A549 (cell line): ENCODE data around the gene ZBTB43. TPM values are rescaled to one million over a fixed set of nuclear protein-coding genes. Genes with fewer than 3 reads are reported as not detected.

Source experiments
- ATAC-seq, 2 experiments: fragments of 200-7000 bp in 1 of 2; fragments of >200 bp in 1 of 2; cut with Nextera tagmentation in 1 of 2; cut with Tn5 transposase in 1 of 2; 3 replicates each; pipeline versions ENCODE4 v1.8.0 to v1.9.1; 2018 to 2020; ENCODE audit warnings: mild to moderate bottlenecking in 1 of 2, moderate library complexity in 1 of 2
- CTCF ChIA-PET: fragments of 300-600 bp; sonication (Branson Sonifier 250); formaldehyde crosslinking; extraction: SDS; loops from one replicate; lab custom pipeline; 2021; ENCODE audit warnings: antibody characterized with exemption, inconsistent platforms; lab: Yijun Ruan, JAX
- POLR2A ChIA-PET: fragments of 350-600 bp; formaldehyde crosslinking; extraction: SDS; loops from one replicate; lab custom pipeline; 2021; ENCODE audit warnings: antibody characterized with exemption, inconsistent platforms; lab: Yijun Ruan, JAX
- DNase-seq, 2 experiments: peaks; one replicate each; pipeline versions ENCODE4 v3.0.0 to v3.0.0-alpha.2; 2011 to 2016; ENCODE audit warnings: low read depth in 1 of 2, low spot score in 1 of 2
- FAIRE-seq: peaks from 2 replicates; lab custom pipeline; 2011; peaks lifted over from hg19 to GRCh38; lab: Jason Lieb, UNC
- H3K27ac ChIP-seq, 2 experiments: fragments of >200 bp; sonication (Bioruptor Twin); formaldehyde crosslinking; 3 replicates each; pipeline ENCODE4 v1.5.1; 2016 to 2017
- H3K4me1 ChIP-seq: fragments of >200 bp; sonication (Bioruptor Twin); formaldehyde crosslinking; 3 replicates; pipeline ENCODE4 v1.6.1; 2016
- H3K4me2 ChIP-seq: fragments of >200 bp; sonication (Bioruptor Twin); formaldehyde crosslinking; 3 replicates; pipeline ENCODE4 v1.6.1; 2016
- H3K4me3 ChIP-seq: fragments of >200 bp; sonication (Bioruptor Twin); formaldehyde crosslinking; 3 replicates; pipeline ENCODE4 v1.5.1; 2016
- H3K9me3 ChIP-seq: fragments of >200 bp; sonication (Bioruptor Twin); formaldehyde crosslinking; 3 replicates; pipeline ENCODE4 v1.6.1; 2016
- CEBPB ChIP-seq, 2 experiments: fragments of >200 bp in 1 of 2; sonication (Bioruptor Twin) in 1 of 2; formaldehyde crosslinking in 1 of 2; IDR thresholded peaks; 2 replicates each; pipeline ENCODE4 v1.6.1; 2012 to 2016
- ESRRA ChIP-seq: fragments of 150-350 bp; IDR thresholded peaks from 2 replicates; pipeline ENCODE4 v1.6.1; 2014; ENCODE audit warnings: mild to moderate bottlenecking, low read length, borderline replicate concordance
- FOXS1 ChIP-seq: fragments of 250-450 bp; sonication (Bioruptor Pico); IDR thresholded peaks from 2 replicates; pipeline ENCODE4 v1.5.0; 2020; ENCODE audit warnings: mild to moderate bottlenecking, moderate library complexity
- GATA3 ChIP-seq: IDR thresholded peaks from 2 replicates; pipeline ENCODE4 v1.6.1; 2012; ENCODE audit warnings: borderline replicate concordance
- HDAC2 ChIP-seq: fragments of 200-600 bp; sonication (generic); IDR thresholded peaks from 2 replicates; pipeline ENCODE4 v1.6.1; 2016
- HOXB13 ChIP-seq: fragments of 250-450 bp; sonication (Bioruptor Pico); IDR thresholded peaks from 2 replicates; pipeline ENCODE4 v1.5.0; 2020; ENCODE audit warnings: low read depth, mild to moderate bottlenecking, moderate library complexity
- JUN ChIP-seq, 2 experiments: fragments of >200 bp; sonication (Bioruptor Twin); formaldehyde crosslinking; IDR thresholded peaks; 2 replicates in 1 of 2; 3 replicates in 1 of 2; pipeline ENCODE4 v1.6.1; 2016 to 2017
- JUNB ChIP-seq: fragments of >200 bp; sonication (Bioruptor Twin); formaldehyde crosslinking; IDR thresholded peaks from 2 replicates; pipeline ENCODE4 v1.6.1; 2016
- KDM1A ChIP-seq: fragments of 200-600 bp; sonication (generic); IDR thresholded peaks from 2 replicates; pipeline ENCODE4 v1.6.1; 2016; ENCODE audit warnings: low read depth, mild to moderate bottlenecking
- KDM5A ChIP-seq: fragments of 200-600 bp; sonication (generic); IDR thresholded peaks from 2 replicates; pipeline ENCODE4 v1.6.1; 2016; ENCODE audit warnings: antibody characterized with exemption, mild to moderate bottlenecking
- PHF8 ChIP-seq: fragments of 200-600 bp; sonication (generic); IDR thresholded peaks from 2 replicates; pipeline ENCODE4 v1.6.1; 2016; ENCODE audit warnings: low read depth, mild to moderate bottlenecking, antibody characterized with exemption, moderate library complexity, borderline replicate concordance
- RAD21 ChIP-seq, 2 experiments: fragments of >200 bp in 1 of 2; sonication (Bioruptor Twin) in 1 of 2; formaldehyde crosslinking in 1 of 2; IDR thresholded peaks in 1 of 2; conservative IDR thresholded peaks in 1 of 2; 2 replicates in 1 of 2; 3 replicates in 1 of 2; pipeline ENCODE4 v1.6.1; 2012 to 2018; ENCODE audit warnings: inconsistent platforms in 1 of 2
- RFX5 ChIP-seq: fragments of 450-650 bp; IDR thresholded peaks from 2 replicates; pipeline ENCODE4 v1.7.1; 2014; ENCODE audit warnings: antibody characterized with exemption, mild to moderate bottlenecking, moderate library complexity
- TFCP2L1 ChIP-seq: fragments of 250-450 bp; sonication (Bioruptor Pico); IDR thresholded peaks from 2 replicates; pipeline ENCODE4 v1.5.0; 2021; ENCODE audit warnings: mild to moderate bottlenecking
- ZFP36 ChIP-seq: fragments of 450-650 bp; IDR thresholded peaks from 2 replicates; pipeline ENCODE4 v1.6.1; 2014; ENCODE audit warnings: borderline replicate concordance; ENCODE audit not compliant: partially characterized antibody
- ZSCAN20 ChIP-seq: fragments of 250-450 bp; sonication (Bioruptor Pico); IDR thresholded peaks from 2 replicates; pipeline ENCODE4 v1.8.0; 2022; ENCODE audit warnings: mild to moderate bottlenecking, moderate library complexity
- WGBS: methylation state at CpG from one replicate; pipeline ENCODE4 v1.1.6; 2017; ENCODE audit errors: missing lambda C conversion rate; 5-methylcytosine and 5-hydroxymethylcytosine counted together
- polyA plus RNA-seq, 4 experiments: library from polyadenylated mRNA; depleted of rRNA in 3 of 4; stranded (reverse); fragments of >200 nt; fragmentation: RNase III in 1 of 4; extraction: RNeasy Plus Mini Kit Qiagen cat#74134 plus additional on column Dnase treatment in 1 of 4; gene quantifications; 2 replicates in 3 of 4; 3 replicates in 1 of 4; pipeline ENCODE4 v1.2.3, GENCODE V29; 2011 to 2017
- TF ChIP-seq, protein P1 (sequence below): IDR thresholded peaks from 2 replicates; pipeline ENCODE4 v1.6.1; 2012; ENCODE audit warnings: low read depth, borderline replicate concordance
- TF ChIP-seq, protein P2 (sequence below): fragments of >200 bp; sonication (Bioruptor Twin); formaldehyde crosslinking; IDR thresholded peaks from 3 replicates; pipeline ENCODE4 v1.5.1; 2016
- TF ChIP-seq, protein P3 (sequence below): fragments of 200-600 bp; sonication (generic); IDR thresholded peaks from 2 replicates; pipeline ENCODE4 v1.6.1; 2016; ENCODE audit warnings: antibody characterized with exemption, mild to moderate bottlenecking, moderate library complexity
- TF ChIP-seq, protein P4 (sequence below): fragments of >200 bp; sonication (Bioruptor Twin); formaldehyde crosslinking; IDR thresholded peaks from 2 replicates; pipeline ENCODE4 v1.6.1; 2016
- TF ChIP-seq, protein P5 (sequence below): fragments of 450-650 bp; IDR thresholded peaks from 2 replicates; pipeline ENCODE4 v1.6.1; 2014; ENCODE audit warnings: antibody characterized with exemption
- TF ChIP-seq, protein P6 (sequence below): fragments of 250-450 bp; sonication (Bioruptor Pico); IDR thresholded peaks from 2 replicates; pipeline ENCODE4 v1.5.0; 2020; ENCODE audit warnings: low read depth, mild to moderate bottlenecking, moderate library complexity
- TF ChIP-seq, protein P7 (sequence below): fragments of >200 bp; sonication (Bioruptor Twin); formaldehyde crosslinking; IDR thresholded peaks from 3 replicates; pipeline ENCODE4 v1.6.1; 2016

The ZBTB43 gene
- polyA plus RNA-seq, 2 of the 4 experiments (the other 2 are of a cell fraction), result 7.7 to 11.7 TPM

DNA sequence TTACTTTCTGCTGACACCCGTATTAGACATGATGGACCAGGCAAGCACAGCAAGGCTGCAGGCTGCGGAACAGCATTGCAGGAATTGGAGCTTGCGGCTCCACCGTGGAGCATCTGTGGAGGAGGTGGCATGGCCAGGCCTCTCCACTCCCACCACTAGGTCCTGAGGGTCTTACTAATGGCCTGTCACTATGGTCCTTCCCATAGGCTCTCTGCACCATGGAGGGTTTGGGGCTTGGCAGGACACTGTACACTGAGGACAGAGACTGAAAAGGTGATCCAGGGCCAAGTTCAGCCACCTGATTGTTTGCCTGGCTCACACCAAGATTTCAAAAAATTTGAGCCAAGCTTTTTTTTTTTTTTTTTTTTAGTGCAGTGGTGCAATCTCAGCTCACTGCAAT lies 14.3 kb upstream of the ZBTB43 start:
- 86% methylated on average over 4 of the region's 4 CpGs for WGBS
- H3K27ac ChIP-seq, result peak overlapping the region; percentile 73 to 90; a peak in 5 of 6 replicates
- DNase-seq (no peak), ATAC-seq (no peak), FAIRE-seq (no peak)
- peak overlapping the region; percentile 65; the same call in 1 of the 3 replicates for H3K4me2 ChIP-seq
- H3K9me3 ChIP-seq, result peaks cover 3% of the 10 kb centered on the region; the same call in 1 of the 3 replicates
- TF ChIP-seq JUNB, result no peak
- TF ChIP-seq ESRRA, result no peak
- no peak for TF ChIP-seq RAD21 (conservative IDR thresholded peaks at IDR 0.05 in 1 of 2, IDR thresholded peaks at IDR 0.05 in 1 of 2)
- TF ChIP-seq, protein P1, sequence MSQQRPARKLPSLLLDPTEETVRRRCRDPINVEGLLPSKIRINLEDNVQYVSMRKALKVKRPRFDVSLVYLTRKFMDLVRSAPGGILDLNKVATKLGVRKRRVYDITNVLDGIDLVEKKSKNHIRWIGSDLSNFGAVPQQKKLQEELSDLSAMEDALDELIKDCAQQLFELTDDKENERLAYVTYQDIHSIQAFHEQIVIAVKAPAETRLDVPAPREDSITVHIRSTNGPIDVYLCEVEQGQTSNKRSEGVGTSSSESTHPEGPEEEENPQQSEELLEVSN, result no peak
- no peak for TF ChIP-seq FOXS1 (CRISPR knock-in tag)
- no peak for TF ChIP-seq PHF8
- TF ChIP-seq KDM5A, result no peak
- TF ChIP-seq ZSCAN20, result no peak
- TF ChIP-seq ZFP36, result no peak
- TF ChIP-seq, protein P2, sequence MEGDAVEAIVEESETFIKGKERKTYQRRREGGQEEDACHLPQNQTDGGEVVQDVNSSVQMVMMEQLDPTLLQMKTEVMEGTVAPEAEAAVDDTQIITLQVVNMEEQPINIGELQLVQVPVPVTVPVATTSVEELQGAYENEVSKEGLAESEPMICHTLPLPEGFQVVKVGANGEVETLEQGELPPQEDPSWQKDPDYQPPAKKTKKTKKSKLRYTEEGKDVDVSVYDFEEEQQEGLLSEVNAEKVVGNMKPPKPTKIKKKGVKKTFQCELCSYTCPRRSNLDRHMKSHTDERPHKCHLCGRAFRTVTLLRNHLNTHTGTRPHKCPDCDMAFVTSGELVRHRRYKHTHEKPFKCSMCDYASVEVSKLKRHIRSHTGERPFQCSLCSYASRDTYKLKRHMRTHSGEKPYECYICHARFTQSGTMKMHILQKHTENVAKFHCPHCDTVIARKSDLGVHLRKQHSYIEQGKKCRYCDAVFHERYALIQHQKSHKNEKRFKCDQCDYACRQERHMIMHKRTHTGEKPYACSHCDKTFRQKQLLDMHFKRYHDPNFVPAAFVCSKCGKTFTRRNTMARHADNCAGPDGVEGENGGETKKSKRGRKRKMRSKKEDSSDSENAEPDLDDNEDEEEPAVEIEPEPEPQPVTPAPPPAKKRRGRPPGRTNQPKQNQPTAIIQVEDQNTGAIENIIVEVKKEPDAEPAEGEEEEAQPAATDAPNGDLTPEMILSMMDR, result no peak
- TF ChIP-seq, protein P3, sequence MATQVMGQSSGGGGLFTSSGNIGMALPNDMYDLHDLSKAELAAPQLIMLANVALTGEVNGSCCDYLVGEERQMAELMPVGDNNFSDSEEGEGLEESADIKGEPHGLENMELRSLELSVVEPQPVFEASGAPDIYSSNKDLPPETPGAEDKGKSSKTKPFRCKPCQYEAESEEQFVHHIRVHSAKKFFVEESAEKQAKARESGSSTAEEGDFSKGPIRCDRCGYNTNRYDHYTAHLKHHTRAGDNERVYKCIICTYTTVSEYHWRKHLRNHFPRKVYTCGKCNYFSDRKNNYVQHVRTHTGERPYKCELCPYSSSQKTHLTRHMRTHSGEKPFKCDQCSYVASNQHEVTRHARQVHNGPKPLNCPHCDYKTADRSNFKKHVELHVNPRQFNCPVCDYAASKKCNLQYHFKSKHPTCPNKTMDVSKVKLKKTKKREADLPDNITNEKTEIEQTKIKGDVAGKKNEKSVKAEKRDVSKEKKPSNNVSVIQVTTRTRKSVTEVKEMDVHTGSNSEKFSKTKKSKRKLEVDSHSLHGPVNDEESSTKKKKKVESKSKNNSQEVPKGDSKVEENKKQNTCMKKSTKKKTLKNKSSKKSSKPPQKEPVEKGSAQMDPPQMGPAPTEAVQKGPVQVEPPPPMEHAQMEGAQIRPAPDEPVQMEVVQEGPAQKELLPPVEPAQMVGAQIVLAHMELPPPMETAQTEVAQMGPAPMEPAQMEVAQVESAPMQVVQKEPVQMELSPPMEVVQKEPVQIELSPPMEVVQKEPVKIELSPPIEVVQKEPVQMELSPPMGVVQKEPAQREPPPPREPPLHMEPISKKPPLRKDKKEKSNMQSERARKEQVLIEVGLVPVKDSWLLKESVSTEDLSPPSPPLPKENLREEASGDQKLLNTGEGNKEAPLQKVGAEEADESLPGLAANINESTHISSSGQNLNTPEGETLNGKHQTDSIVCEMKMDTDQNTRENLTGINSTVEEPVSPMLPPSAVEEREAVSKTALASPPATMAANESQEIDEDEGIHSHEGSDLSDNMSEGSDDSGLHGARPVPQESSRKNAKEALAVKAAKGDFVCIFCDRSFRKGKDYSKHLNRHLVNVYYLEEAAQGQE, result no peak
- TF ChIP-seq CEBPB (IDR thresholded peaks at IDR 0.05), result no peak
- TF ChIP-seq JUN (IDR thresholded peaks at IDR 0.05), result no peak
- no peak for TF ChIP-seq TFCP2L1 (CRISPR knock-in tag)
- TF ChIP-seq HDAC2, result no peak
- H3K4me1 ChIP-seq, result peaks cover 59% of the 10 kb centered on the region
- CTCF ChIA-PET, result interaction anchor here (0.9 to 6.6 kb wide), 6 partner anchors 10 to 178 kb away, joined by 4 to 50 read pairs (median 6); no protein-coding TSS in a partner anchor
- POLR2A ChIA-PET, result interaction anchor here (3.2 kb wide), 1 partner anchor 14 kb away, joined by 17 read pairs; the partner anchor contains the start of gene ZBTB43
- H3K4me3 ChIP-seq, result no peak overlapping the region

DNA sequence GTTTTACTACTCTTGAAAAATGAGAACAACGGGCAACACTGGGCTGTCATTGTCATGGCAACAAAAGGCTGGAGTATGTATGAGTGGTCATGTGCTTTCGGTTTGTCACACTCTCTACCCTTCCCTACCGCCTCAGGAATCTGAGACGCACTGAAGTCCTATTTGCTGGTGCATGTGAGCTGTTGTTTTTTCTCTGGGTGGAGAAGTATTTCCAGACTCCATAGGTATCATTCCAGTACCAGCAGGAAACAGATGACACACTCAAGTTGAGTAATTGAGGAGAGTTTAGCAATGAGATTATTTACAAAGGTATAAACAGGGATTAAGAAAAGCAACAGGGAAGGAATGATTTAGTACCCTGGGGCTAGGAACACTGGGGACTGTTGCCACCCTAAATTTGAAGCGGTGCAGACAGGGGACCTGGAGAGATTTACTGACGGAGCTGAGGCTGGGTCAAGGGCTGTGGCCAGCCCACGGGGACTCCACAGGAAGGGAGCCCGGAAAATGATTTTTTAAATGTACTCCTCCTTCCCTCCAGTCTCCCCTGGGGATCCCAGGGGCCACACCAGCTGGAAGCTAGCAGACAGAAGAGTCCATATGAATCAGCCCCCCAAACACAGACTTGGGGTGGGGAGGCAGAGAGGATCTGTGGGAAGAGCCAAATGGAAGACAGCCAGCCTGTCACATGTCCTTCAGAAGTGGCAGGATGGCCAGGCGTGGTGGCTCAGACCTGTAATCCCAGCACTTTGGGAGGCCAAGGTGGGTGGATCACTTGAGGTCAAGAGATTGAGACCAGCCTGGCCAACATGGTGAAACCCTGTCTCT lies 13.2 kb upstream of the ZBTB43 start:
- peaks cover 3% of the 10 kb centered on the region; the same call in 1 of the 3 replicates for H3K9me3 ChIP-seq
- 5% methylated on average over 9 of the region's 9 CpGs for WGBS
- CTCF ChIA-PET, result interaction anchor here (0.9 to 6.6 kb wide), 9 partner anchors 11 to 179 kb away, joined by 3 to 50 read pairs (median 5); partner anchors contain the start of gene ZBTB43
- FAIRE-seq (peak; percentile 99), DNase-seq (peak; percentile 87 to 90), ATAC-seq (peak; percentile 89 to 90)
- H3K27ac ChIP-seq, result peak overlapping the region; percentile 75 to 90
- POLR2A ChIA-PET, result interaction anchor here (0.6 to 3.2 kb wide), 2 partner anchors 13 to 1526 kb away, joined by 4 to 17 read pairs; partner anchors contain the start of gene ZBTB43
- peaks cover 59% of the 10 kb centered on the region for H3K4me1 ChIP-seq
- no peak overlapping the region for H3K4me3 ChIP-seq
- H3K4me2 ChIP-seq, result peak overlapping the region; percentile 65
- no peak for TF ChIP-seq HOXB13
- TF ChIP-seq, protein P4, sequence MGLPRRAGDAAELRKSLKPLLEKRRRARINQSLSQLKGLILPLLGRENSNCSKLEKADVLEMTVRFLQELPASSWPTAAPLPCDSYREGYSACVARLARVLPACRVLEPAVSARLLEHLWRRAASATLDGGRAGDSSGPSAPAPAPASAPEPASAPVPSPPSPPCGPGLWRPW, result peak; percentile 97
- TF ChIP-seq, protein P5, sequence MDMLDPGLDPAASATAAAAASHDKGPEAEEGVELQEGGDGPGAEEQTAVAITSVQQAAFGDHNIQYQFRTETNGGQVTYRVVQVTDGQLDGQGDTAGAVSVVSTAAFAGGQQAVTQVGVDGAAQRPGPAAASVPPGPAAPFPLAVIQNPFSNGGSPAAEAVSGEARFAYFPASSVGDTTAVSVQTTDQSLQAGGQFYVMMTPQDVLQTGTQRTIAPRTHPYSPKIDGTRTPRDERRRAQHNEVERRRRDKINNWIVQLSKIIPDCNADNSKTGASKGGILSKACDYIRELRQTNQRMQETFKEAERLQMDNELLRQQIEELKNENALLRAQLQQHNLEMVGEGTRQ, result peak; percentile 61
- TF ChIP-seq ZFP36, result peak; percentile 97
- TF ChIP-seq KDM1A, result no peak
- TF ChIP-seq JUN (IDR thresholded peaks at IDR 0.05), result peak; percentile 78 to 94; a peak in 3 of 5 replicates
- TF ChIP-seq FOXS1 (CRISPR knock-in tag), result 0 out of 2 replicates have a peak, but pooled peaks have one; percentile 22
- TF ChIP-seq, protein P6, sequence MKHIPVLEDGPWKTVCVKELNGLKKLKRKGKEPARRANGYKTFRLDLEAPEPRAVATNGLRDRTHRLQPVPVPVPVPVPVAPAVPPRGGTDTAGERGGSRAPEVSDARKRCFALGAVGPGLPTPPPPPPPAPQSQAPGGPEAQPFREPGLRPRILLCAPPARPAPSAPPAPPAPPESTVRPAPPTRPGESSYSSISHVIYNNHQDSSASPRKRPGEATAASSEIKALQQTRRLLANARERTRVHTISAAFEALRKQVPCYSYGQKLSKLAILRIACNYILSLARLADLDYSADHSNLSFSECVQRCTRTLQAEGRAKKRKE (CRISPR knock-in tag), result no peak
- TF ChIP-seq, protein P7, sequence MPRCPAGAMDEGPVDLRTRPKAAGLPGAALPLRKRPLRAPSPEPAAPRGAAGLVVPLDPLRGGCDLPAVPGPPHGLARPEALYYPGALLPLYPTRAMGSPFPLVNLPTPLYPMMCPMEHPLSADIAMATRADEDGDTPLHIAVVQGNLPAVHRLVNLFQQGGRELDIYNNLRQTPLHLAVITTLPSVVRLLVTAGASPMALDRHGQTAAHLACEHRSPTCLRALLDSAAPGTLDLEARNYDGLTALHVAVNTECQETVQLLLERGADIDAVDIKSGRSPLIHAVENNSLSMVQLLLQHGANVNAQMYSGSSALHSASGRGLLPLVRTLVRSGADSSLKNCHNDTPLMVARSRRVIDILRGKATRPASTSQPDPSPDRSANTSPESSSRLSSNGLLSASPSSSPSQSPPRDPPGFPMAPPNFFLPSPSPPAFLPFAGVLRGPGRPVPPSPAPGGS, result peak; percentile 81; the same call in 1 of the 3 replicates
- TF ChIP-seq CEBPB (IDR thresholded peaks at IDR 0.05), result peak; percentile 94 to 98
- TF ChIP-seq HDAC2, result no peak
- TF ChIP-seq RFX5, result peak; percentile 89
- peak; percentile 86 for TF ChIP-seq JUNB
- TF ChIP-seq GATA3, result peak; percentile 54; the same call in 1 of the 2 replicates
